ENCODE measurements around the gene PLCL2.

DNA sequence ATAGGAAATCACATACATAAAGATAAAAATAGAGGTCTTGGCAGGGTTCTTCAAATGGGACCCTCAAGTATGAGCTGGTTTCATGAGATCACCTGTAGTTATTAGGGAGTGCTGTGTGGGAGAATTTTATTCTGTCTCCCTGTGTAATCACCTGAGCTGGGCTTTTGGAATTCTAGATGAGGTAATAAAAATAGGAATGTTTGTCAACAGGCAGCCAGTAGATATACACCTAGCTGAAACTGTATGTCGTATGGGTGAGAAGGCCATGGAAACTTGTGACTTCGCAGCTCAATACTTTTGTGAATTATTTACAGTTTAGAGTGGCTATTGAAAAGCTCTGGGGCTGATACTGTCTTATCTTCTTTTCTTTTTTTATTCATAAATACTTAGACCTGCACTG, 40.5 kb upstream of the PLCL2 start:
- TF ChIP-seq, protein P1, sequence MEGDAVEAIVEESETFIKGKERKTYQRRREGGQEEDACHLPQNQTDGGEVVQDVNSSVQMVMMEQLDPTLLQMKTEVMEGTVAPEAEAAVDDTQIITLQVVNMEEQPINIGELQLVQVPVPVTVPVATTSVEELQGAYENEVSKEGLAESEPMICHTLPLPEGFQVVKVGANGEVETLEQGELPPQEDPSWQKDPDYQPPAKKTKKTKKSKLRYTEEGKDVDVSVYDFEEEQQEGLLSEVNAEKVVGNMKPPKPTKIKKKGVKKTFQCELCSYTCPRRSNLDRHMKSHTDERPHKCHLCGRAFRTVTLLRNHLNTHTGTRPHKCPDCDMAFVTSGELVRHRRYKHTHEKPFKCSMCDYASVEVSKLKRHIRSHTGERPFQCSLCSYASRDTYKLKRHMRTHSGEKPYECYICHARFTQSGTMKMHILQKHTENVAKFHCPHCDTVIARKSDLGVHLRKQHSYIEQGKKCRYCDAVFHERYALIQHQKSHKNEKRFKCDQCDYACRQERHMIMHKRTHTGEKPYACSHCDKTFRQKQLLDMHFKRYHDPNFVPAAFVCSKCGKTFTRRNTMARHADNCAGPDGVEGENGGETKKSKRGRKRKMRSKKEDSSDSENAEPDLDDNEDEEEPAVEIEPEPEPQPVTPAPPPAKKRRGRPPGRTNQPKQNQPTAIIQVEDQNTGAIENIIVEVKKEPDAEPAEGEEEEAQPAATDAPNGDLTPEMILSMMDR (IDR thresholded peaks at IDR 0.05; ENCODE audit: low read depth, low read length, missing input control) = no peak
- no peak for TF ChIP-seq YY1 (IDR thresholded peaks at IDR 0.05)
- no peak for TF ChIP-seq RAD21 (IDR thresholded peaks at IDR 0.05)
- TF ChIP-seq, protein P2, sequence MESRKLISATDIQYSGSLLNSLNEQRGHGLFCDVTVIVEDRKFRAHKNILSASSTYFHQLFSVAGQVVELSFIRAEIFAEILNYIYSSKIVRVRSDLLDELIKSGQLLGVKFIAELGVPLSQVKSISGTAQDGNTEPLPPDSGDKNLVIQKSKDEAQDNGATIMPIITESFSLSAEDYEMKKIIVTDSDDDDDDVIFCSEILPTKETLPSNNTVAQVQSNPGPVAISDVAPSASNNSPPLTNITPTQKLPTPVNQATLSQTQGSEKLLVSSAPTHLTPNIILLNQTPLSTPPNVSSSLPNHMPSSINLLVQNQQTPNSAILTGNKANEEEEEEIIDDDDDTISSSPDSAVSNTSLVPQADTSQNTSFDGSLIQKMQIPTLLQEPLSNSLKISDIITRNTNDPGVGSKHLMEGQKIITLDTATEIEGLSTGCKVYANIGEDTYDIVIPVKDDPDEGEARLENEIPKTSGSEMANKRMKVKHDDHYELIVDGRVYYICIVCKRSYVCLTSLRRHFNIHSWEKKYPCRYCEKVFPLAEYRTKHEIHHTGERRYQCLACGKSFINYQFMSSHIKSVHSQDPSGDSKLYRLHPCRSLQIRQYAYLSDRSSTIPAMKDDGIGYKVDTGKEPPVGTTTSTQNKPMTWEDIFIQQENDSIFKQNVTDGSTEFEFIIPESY (IDR thresholded peaks at IDR 0.05) = no peak
- TF ChIP-seq, protein P3, sequence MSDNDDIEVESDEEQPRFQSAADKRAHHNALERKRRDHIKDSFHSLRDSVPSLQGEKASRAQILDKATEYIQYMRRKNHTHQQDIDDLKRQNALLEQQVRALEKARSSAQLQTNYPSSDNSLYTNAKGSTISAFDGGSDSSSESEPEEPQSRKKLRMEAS (IDR thresholded peaks at IDR 0.05) = no peak
- no peak for TF ChIP-seq EGR1 (IDR thresholded peaks at IDR 0.05; ENCODE audit: low read depth in 2 of 2)
- TF ChIP-seq HNF4A (conservative IDR thresholded peaks at IDR 0.05) = no peak
- TF ChIP-seq, protein P4, sequence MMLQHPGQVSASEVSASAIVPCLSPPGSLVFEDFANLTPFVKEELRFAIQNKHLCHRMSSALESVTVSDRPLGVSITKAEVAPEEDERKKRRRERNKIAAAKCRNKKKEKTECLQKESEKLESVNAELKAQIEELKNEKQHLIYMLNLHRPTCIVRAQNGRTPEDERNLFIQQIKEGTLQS (IDR thresholded peaks at IDR 0.05) = no peak
- TF ChIP-seq, protein P5, sequence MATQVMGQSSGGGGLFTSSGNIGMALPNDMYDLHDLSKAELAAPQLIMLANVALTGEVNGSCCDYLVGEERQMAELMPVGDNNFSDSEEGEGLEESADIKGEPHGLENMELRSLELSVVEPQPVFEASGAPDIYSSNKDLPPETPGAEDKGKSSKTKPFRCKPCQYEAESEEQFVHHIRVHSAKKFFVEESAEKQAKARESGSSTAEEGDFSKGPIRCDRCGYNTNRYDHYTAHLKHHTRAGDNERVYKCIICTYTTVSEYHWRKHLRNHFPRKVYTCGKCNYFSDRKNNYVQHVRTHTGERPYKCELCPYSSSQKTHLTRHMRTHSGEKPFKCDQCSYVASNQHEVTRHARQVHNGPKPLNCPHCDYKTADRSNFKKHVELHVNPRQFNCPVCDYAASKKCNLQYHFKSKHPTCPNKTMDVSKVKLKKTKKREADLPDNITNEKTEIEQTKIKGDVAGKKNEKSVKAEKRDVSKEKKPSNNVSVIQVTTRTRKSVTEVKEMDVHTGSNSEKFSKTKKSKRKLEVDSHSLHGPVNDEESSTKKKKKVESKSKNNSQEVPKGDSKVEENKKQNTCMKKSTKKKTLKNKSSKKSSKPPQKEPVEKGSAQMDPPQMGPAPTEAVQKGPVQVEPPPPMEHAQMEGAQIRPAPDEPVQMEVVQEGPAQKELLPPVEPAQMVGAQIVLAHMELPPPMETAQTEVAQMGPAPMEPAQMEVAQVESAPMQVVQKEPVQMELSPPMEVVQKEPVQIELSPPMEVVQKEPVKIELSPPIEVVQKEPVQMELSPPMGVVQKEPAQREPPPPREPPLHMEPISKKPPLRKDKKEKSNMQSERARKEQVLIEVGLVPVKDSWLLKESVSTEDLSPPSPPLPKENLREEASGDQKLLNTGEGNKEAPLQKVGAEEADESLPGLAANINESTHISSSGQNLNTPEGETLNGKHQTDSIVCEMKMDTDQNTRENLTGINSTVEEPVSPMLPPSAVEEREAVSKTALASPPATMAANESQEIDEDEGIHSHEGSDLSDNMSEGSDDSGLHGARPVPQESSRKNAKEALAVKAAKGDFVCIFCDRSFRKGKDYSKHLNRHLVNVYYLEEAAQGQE (IDR thresholded peaks at IDR 0.05) = no peak
- no peak for TF ChIP-seq TAF1 (conservative IDR thresholded peaks at IDR 0.05)
- no peak for TF ChIP-seq SP1 (IDR thresholded peaks at IDR 0.05)
- no peak for TF ChIP-seq GABPA (IDR thresholded peaks at IDR 0.05 in 1 of 2, conservative IDR thresholded peaks at IDR 0.05 in 1 of 2)
- TF ChIP-seq RXRA (IDR thresholded peaks at IDR 0.05) = no peak
- TF ChIP-seq FOXA1 (IDR thresholded peaks at IDR 0.05) = no peak
